Endothelial cell of umbilical vein (primary cell): ENCODE results near the gene FGF3. TPM values are rescaled to one million over a fixed set of nuclear protein-coding genes. Genes with fewer than 3 reads are reported as not detected.

Experiments
- BruUV-seq: library from RNA; stranded (reverse); fragments of 400-500 nt; replicated peaks from 2 replicates; lab custom pipeline; 2021; lab: Mats Ljungman, UMichigan
- CTCF ChIA-PET: fragments of 300-600, 350-600 bp; sonication (Branson Sonifier 250); formaldehyde crosslinking; loops from one replicate; lab custom pipeline; 2021; ENCODE audit warnings: antibody characterized with exemption, inconsistent platforms; lab: Charles Lee
- POLR2A ChIA-PET: fragments of 300-600, 350-600 bp; sonication (Branson Sonifier 250); formaldehyde crosslinking; loops from one replicate; lab custom pipeline; 2021; ENCODE audit warnings: antibody characterized with exemption, inconsistent platforms; lab: Charles Lee
- DNase-seq: peaks from one replicate; pipeline ENCODE4 v3.0.0-alpha.2; 2011; ENCODE audit warnings: low read depth, low spot score
- FAIRE-seq: peaks from 2 replicates; lab custom pipeline; 2011; peaks lifted over from hg19 to GRCh38; lab: Jason Lieb, UNC
- H2AFZ ChIP-seq: 2 replicates; pipeline ENCODE4 v1.6.0; 2012; ENCODE audit warnings: low read depth, low read length, control low read depth, inconsistent platforms
- H3K27ac ChIP-seq: 2 replicates; pipeline ENCODE4 v1.5.1; 2011; ENCODE audit warnings: low read depth, mild to moderate bottlenecking, control low read depth, low read length, moderate library complexity; ENCODE audit not compliant: insufficient read depth
- H3K27me3 ChIP-seq, 2 experiments: 2 replicates each; pipeline versions ENCODE4 v1.6.0 to v1.6.1; 2011; ENCODE audit warnings: low read length in 2 of 2, mixed read lengths in 1 of 2; ENCODE audit not compliant: control insufficient read depth in 2 of 2, insufficient read depth in 2 of 2
- H3K36me3 ChIP-seq, 2 experiments: 2 replicates in 1 of 2; 3 replicates in 1 of 2; pipeline ENCODE4 v1.5.1; 2011; ENCODE audit warnings: low read length in 2 of 2, mild to moderate bottlenecking in 1 of 2, moderate library complexity in 1 of 2; ENCODE audit not compliant: control insufficient read depth in 2 of 2, insufficient read depth in 2 of 2; ENCODE audit errors: extremely low read depth in 1 of 2
- H3K4me1 ChIP-seq: 3 replicates; pipeline ENCODE4 v1.5.1; 2011; ENCODE audit warnings: mild to moderate bottlenecking, low read length; ENCODE audit not compliant: control insufficient read depth, insufficient read depth; ENCODE audit errors: extremely low read depth
- H3K4me2 ChIP-seq: 2 replicates; pipeline ENCODE4 v1.6.1; 2011; ENCODE audit warnings: low read length, control low read depth, mixed read lengths; ENCODE audit not compliant: insufficient read depth
- H3K4me3 ChIP-seq, 3 experiments: fragments of 200-600 bp in 1 of 3; sonication (generic), shearing (Covaris generic) in 1 of 3; replicated peaks in 1 of 3; 2 replicates each; pipeline ENCODE4 v1.5.1; 2011 to 2016; ENCODE audit warnings: control low read depth in 3 of 3, low read length in 3 of 3, mild to moderate bottlenecking in 2 of 3, inconsistent platforms in 1 of 3, low read depth in 1 of 3, moderate library complexity in 1 of 3; ENCODE audit not compliant: insufficient read depth in 1 of 3
- H3K79me2 ChIP-seq: 2 replicates; pipeline ENCODE4 v1.6.0; 2012; ENCODE audit warnings: low read length, inconsistent platforms; ENCODE audit not compliant: control insufficient read depth, insufficient read depth
- H3K9ac ChIP-seq: replicated peaks from 2 replicates; pipeline ENCODE3; 2011; ENCODE audit warnings: low read length, control low read depth; ENCODE audit not compliant: insufficient read depth; ENCODE audit errors: extremely low read depth
- H3K9me1 ChIP-seq: replicated peaks from 3 replicates; pipeline ENCODE4 v1.6.0; 2011; ENCODE audit warnings: mild to moderate bottlenecking, low read length; ENCODE audit not compliant: control insufficient read depth, insufficient read depth; ENCODE audit errors: extremely low read depth
- H3K9me3 ChIP-seq: replicated peaks from 2 replicates; pipeline ENCODE4 v1.5.1; 2012; ENCODE audit warnings: low read length, inconsistent platforms; ENCODE audit not compliant: control insufficient read depth, insufficient read depth
- H4K20me1 ChIP-seq: replicated peaks from 2 replicates; pipeline ENCODE3; 2011; ENCODE audit warnings: mild to moderate bottlenecking, low read length; ENCODE audit not compliant: control insufficient read depth, insufficient read depth; ENCODE audit errors: extremely low read depth
- MAX ChIP-seq: IDR thresholded peaks from 2 replicates; pipeline ENCODE4 v1.6.1; 2011; ENCODE audit not compliant: insufficient read depth, insufficient read length
- POLR2A ChIP-seq: IDR thresholded peaks from 2 replicates; pipeline ENCODE4 v1.6.1; 2012; ENCODE audit warnings: low read depth, mild to moderate bottlenecking, control low read depth, low read length
- dilution Hi-C: fragments of 300-500 bp; cut with MboI; formaldehyde crosslinking; loops from one replicate; pipeline ENCODE4 v1.15.0; 2019; ENCODE audit warnings: low sequenced_read_pairs; ENCODE audit not compliant: extremely low pct_ligation_motif_present
- intact Hi-C: fragments of 100-400 bp; cut with micrococcal nuclease; formaldehyde crosslinking; loops from one replicate; pipeline ENCODE4 v1.10.0; 2022
- polyA plus RNA-seq, 4 experiments: library from polyadenylated mRNA; depleted of rRNA in 3 of 4; stranded (reverse) in 3 of 4; unstranded in 1 of 4; fragments of >200 nt; gene quantifications; 2 replicates each; pipeline versions ENCODE4 v1.2.1 to v1.2.3, GENCODE V29; 2011 to 2012; ENCODE audit warnings: missing spikeins in 1 of 4
- total RNA-seq: library from RNA; stranded (reverse); gene quantifications from 2 replicates; pipeline ENCODE4 v1.2.3, GENCODE V29; 2021

Gene FGF3
- total and polyA plus RNA-seq, 2 donors (not counting 3 experiments of a cell fraction or from before 2014, with no cell fraction given): not detected

DNA sequence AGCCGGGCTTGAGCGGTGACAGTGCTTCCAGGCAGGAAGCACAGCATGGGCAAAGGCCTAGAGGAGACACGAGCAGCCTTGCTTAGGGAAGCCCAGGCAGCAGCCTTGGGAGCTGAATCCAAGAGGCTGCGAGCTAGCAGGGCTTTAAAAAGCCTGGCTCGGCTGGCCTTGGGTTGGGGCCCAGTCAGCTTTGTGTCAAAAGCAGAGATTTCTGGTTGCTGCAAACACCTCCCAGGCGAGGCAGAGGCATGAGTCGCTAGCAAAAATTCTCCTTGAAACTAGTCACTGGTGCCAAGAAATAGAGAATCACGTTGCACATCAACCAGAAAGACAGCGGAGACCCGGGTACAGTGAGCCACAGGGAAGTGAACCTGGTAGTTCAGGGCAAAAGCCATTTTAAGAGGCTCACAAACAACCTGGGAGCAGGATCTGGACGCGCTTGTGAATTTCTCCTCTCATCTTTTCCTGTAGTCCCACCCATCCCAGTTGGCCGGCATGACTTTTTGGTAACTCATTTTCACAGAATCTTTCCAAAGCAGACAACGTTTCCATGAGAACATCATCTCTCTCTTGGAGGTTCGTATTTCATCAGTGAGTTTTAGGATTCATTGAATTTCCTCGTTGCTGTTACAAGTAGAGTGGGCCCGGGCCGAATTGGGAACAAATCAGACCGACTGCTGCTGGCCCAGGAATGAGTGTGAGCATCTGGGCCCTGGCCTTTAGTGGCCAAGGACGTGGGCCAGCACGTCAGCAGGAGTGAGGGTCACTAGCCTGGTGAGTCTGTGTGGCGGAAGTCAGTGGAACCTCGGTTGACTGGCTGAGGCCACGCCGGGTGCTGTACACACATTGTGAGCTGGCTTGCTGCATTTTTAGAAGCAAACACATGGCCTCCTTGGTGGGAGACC lies 27.7 kb downstream of the FGF3 start:
- H4K20me1 ChIP-seq: no peaks in the 10 kb centered on the region
- intact Hi-C loops: no loop called here
- no peak overlapping the region for H3K27ac ChIP-seq
- H3K4me2 ChIP-seq: no peak overlapping the region
- POLR2A ChIA-PET: no interaction called here
- no peak overlapping the region for H3K4me3 ChIP-seq
- H3K9me1 ChIP-seq: no peaks in the 10 kb centered on the region
- no peak for TF ChIP-seq POLR2A
- no peak overlapping the region for H3K9ac ChIP-seq
- H3K79me2 ChIP-seq: no peaks in the 10 kb centered on the region
- no TSS peak for BruUV-seq
- no peaks in the 10 kb centered on the region for H3K9me3 ChIP-seq
- CTCF ChIA-PET: interaction anchor here (0.8 kb wide), 1 partner anchor 10 kb away, joined by 3 read pairs; no protein-coding TSS in a partner anchor
- H3K27me3 ChIP-seq: no peaks in the 10 kb centered on the region
- no peaks in the 10 kb centered on the region for H3K36me3 ChIP-seq
- H3K4me1 ChIP-seq: no peaks in the 10 kb centered on the region
- dilution Hi-C loops: no loop called here
- no peak for FAIRE-seq
- DNase-seq: no peak
- H2AFZ ChIP-seq: no peak overlapping the region

DNA sequence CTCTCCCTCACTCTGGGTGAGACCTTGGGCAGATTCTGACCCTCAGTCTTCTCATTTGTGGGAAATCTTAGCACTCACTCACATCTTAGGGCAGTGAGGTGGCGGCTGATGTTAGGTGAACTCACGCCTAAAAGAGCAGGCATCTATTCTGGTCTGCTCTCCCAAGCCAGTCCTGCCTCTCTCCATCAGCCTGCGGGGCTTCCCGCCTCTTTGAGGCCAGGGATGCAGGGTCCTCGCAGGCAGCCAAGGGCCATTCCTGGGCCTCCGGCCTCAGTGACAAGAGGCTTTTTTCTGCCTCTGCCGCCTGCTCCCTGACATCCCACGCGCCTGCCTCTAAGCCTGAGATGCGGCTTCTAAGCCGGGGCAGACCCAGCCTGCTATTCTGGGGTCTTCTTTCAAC lies 30.3 kb downstream of the FGF3 start:
- Histone ChIP-seq H3K79me2 (no peaks in the 10 kb centered on the region), H4K20me1 (no peaks in the 10 kb centered on the region), H3K9me3 (no peaks in the 10 kb centered on the region), H3K4me2 (no peak overlapping the region), H3K9ac (no peak overlapping the region), H3K4me3 (no peak overlapping the region), H2AFZ (no peak overlapping the region), H3K4me1 (no peaks in the 10 kb centered on the region), H3K9me1 (no peaks in the 10 kb centered on the region), H3K27me3 (no peaks in the 10 kb centered on the region), H3K36me3 (no peaks in the 10 kb centered on the region), H3K27ac (no peak overlapping the region)
- FAIRE-seq (no peak), DNase-seq (no peak)
- dilution Hi-C loops: no loop called here
- ChIA-PET POLR2A (no interaction called here), CTCF (no interaction called here)
- TF ChIP-seq POLR2A: no peak
- TF ChIP-seq MAX: no peak
- no TSS peak for BruUV-seq
- intact Hi-C loops: no loop called here
